GM15510 (cell line): ENCODE measurements around the gene SRP72.

Source experiments
- POLR2A ChIP-seq: IDR thresholded peaks from 3 replicates; pipeline ENCODE4 v1.6.1; 2011; ENCODE audit warnings: borderline replicate concordance; ENCODE audit not compliant: insufficient read length; ENCODE audit errors: extremely low read depth

SRP72 gene

GRCh38 chr4:56445699-56446098, 21.7 kb upstream of the SRP72 start:
- TF ChIP-seq POLR2A, result no peak

GRCh38 chr4:56448301-56448700, 19.1 kb upstream of the SRP72 start:
- no peak for TF ChIP-seq POLR2A

- no peak for TF ChIP-seq POLR2A
Observed at GRCh38 chr4:56450342-56450741, 17.1 kb upstream of the SRP72 start.

GRCh38 chr4:56460085-56460484, 7.3 kb upstream of the SRP72 start:
- no peak for TF ChIP-seq POLR2A

GRCh38 chr4:56462157-56462556, 5.3 kb upstream of the SRP72 start:
- no peak for TF ChIP-seq POLR2A

- TF ChIP-seq POLR2A, result no peak
Observed at GRCh38 chr4:56463711-56464110, 3.7 kb upstream of the SRP72 start.

- TF ChIP-seq POLR2A, result no peak
Observed at GRCh38 chr4:56464581-56464980, 2.8 kb upstream of the SRP72 start.

- TF ChIP-seq POLR2A, result no peak
Observed at GRCh38 chr4:56465599-56466295, 1.7 kb upstream of the SRP72 start.

- TF ChIP-seq POLR2A, result no peak
Observed at GRCh38 chr4:56466910-56467283, 520 bp upstream of the SRP72 start.

- TF ChIP-seq POLR2A, result no peak
Observed at GRCh38 chr4:56468097-56468422, 643 bp downstream of the SRP72 start.

GRCh38 chr4:56469489-56470210, 2.2 kb downstream of the SRP72 start:
- TF ChIP-seq POLR2A, result no peak

- TF ChIP-seq POLR2A, result no peak
Observed at GRCh38 chr4:56475917-56476316, 8.5 kb downstream of the SRP72 start.

GRCh38 chr4:56477192-56477702, 9.8 kb downstream of the SRP72 start:
- no peak for TF ChIP-seq POLR2A

GRCh38 chr4:56480691-56481090, 13.3 kb downstream of the SRP72 start:
- TF ChIP-seq POLR2A, result no peak

GRCh38 chr4:56496241-56496640, 28.8 kb downstream of the SRP72 start:
- TF ChIP-seq POLR2A, result no peak

GRCh38 chr4:56505269-56506130, 38.1 kb downstream of the SRP72 start, which contains the start of gene ARL9:
TSS of gene ARL9 (plus strand) at chr4:56505791. CDS start at chr4:56505863, 72 bp downstream.
- TF ChIP-seq POLR2A, result no peak

- TF ChIP-seq POLR2A, result no peak
Observed at GRCh38 chr4:56511098-56511497, 43.7 kb downstream of the SRP72 start.
